Spleen (tissue), 11 donors: ENCODE results near the gene MCM8. TPM values are rescaled to one million over a fixed set of nuclear protein-coding genes. Genes with fewer than 3 reads are reported as not detected.

ENCODE experiments used
- DNase-seq: peaks from one replicate; pipeline ENCODE4 v3.0.0-alpha.2; 2020
- H3K27ac ChIP-seq, 8 donors: fragments of 200-600 bp; sonication (generic) in 7 of 8; 1 replicate in 4 of 8; 2 replicates in 4 of 8; pipeline versions ENCODE4 v1.5.0 to v1.8.0; 2016 to 2021; ENCODE audit warnings: inconsistent platforms in 4 of 8, mild to moderate bottlenecking in 4 of 8, moderate library complexity in 1 of 8
- H3K27me3 ChIP-seq, 7 donors: fragments of 200-600 bp; sonication (generic) in 6 of 7; replicated peaks in 1 of 7; 1 replicate in 4 of 7; 2 replicates in 3 of 7; pipeline versions ENCODE4 v1.5.0 to v1.8.0; 2016 to 2021; ENCODE audit warnings: inconsistent platforms in 3 of 7, mild to moderate bottlenecking in 1 of 7
- H3K36me3 ChIP-seq, 6 donors: fragments of 200-600 bp; sonication (generic) in 5 of 6; 1 replicate in 4 of 6; 2 replicates in 2 of 6; pipeline versions ENCODE4 v1.5.0 to v1.8.0; 2016 to 2021; ENCODE audit warnings: inconsistent platforms in 2 of 6
- H3K4me1 ChIP-seq, 6 donors: fragments of 200-600 bp; sonication (generic) in 5 of 6; 1 replicate in 3 of 6; 2 replicates in 3 of 6; pipeline versions ENCODE4 v1.5.0 to v1.8.0; 2016 to 2021; ENCODE audit warnings: inconsistent platforms in 3 of 6
- H3K4me3 ChIP-seq, 8 donors: fragments of 200-600 bp; sonication (generic) in 7 of 8; 1 replicate in 4 of 8; 2 replicates in 4 of 8; pipeline versions ENCODE4 v1.5.0 to v1.8.0; 2016 to 2021; ENCODE audit warnings: inconsistent platforms in 4 of 8, mild to moderate bottlenecking in 4 of 8, moderate library complexity in 2 of 8
- H3K9me3 ChIP-seq, 8 donors: fragments of 200-600 bp; sonication (generic) in 7 of 8; 1 replicate in 4 of 8; 2 replicates in 4 of 8; pipeline versions ENCODE4 v1.5.0 to v1.8.0; 2016 to 2021; ENCODE audit warnings: inconsistent platforms in 4 of 8
- POLR2A ChIP-seq, 3 donors: fragments of 450-650 bp; IDR thresholded peaks; one replicate each; pipeline ENCODE4 v1.5.1; 2017; ENCODE audit warnings: antibody characterized with exemption in 3 of 3, mild to moderate bottlenecking in 1 of 3
- POLR2AphosphoS5 ChIP-seq, 3 donors: sonication (generic); formaldehyde crosslinking; IDR thresholded peaks; one replicate each; pipeline ENCODE4 v1.5.1; 2017; ENCODE audit warnings: antibody characterized with exemption in 3 of 3
- WGBS, 5 donors: extraction: QIAGEN DNeasy Blood & Tissue Kit in 3 of 5; methylation state at CpG; one replicate each; pipeline versions ENCODE4 v1.1.5 to v1.1.7; 2013 to 2018; 5-methylcytosine and 5-hydroxymethylcytosine counted together
- intact Hi-C: fragments of 100-400 bp; cut with DNase I; formaldehyde crosslinking; loops from one replicate; pipeline ENCODE4 v1.15.0; 2023; ENCODE audit warnings: low total_unique reads
- polyA plus RNA-seq, 3 donors: library from polyadenylated mRNA; stranded (reverse); fragments of 200-250 nt; gene quantifications; one replicate each; pipeline ENCODE4 v1.2.1, GENCODE V29; 2013
- total RNA-seq, 7 donors: library from RNA; depleted of rRNA in 3 of 7; stranded (reverse); fragments of >200 nt in 3 of 7; fragmentation: NEBNext Ultra II Directional in 4 of 7; extraction: Animal tissue kit (Norgen Biotek cat#: 25700) in 4 of 7; gene quantifications; one replicate each; pipeline versions ENCODE4 v1.1.0 to v1.2.1, GENCODE V29; 2016 to 2021
- TF ChIP-seq, protein P1 (sequence below), 11 experiments: fragments of 200-600 bp in 7 of 11; fragments of 450-650 bp in 4 of 11; sonication (generic) in 4 of 11; IDR thresholded peaks in 8 of 11; conservative IDR thresholded peaks in 3 of 11; 1 replicate in 7 of 11; 2 replicates in 4 of 11; pipeline versions ENCODE4 v1.4.0 to v1.8.0; 2016 to 2021; ENCODE audit warnings: antibody characterized with exemption in 11 of 11, inconsistent platforms in 4 of 11, mild to moderate bottlenecking in 1 of 11
- donor health status: healthy with polysubstance abuse.
- donor health status: DM: no; HTN: no; CAD: no; lungs with moderate emphysema.
- donor health status: DM: no; HTN: no; CAD: no.
- donor health status: Bipolar disorder and iron deficiency.
- donor health status: healthy.
- donor health status: DM: no; HTN: no; CAD: no.
- donor health status: DM: yes; HTN: yes; CAD: no.

MCM8 gene
- total and polyA plus RNA-seq, 10 donors, result 1.7 to 7.9 (median 5.9) TPM

DNA sequence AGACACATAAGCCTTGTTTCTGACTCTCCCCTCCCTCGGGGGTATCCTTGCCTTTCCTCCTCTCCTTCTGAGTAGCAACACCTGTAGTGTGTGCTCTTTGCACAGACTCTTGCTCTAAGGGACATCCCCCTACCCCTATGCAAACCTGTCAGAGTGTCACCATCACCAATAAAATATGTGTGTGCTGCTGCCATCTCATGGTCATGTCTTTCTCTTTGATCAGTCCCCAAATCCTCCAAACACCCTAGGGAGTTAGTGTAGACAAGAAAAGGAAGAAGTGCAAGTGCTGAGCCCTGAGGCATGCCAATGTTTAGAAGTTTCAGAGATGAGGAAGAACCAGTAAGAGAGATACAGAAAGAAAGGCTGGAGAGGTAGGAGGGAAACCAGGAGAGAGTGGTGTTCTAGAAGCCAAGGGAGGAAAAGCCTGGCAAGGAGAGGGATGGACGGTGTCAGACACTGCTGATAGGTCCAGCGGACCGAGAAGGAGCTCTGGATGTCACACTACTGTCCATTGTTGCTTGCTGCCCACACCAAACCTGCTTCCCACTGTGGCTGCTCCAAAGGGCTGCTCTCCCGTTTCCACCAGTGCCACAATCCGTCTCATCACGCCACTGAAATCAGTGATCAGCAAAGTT lies 16.5 kb upstream of the MCM8 start:
- no peak for DNase-seq
- Histone ChIP-seq H3K4me1 (peaks cover 0 to 10% (median 0%) of the 10 kb centered on the region in 6 donors), H3K36me3 (peaks cover 0 to 22% (median 16%) of the 10 kb centered on the region in 6 donors), H3K27me3 (peaks cover 0 to 4% (median 0%) of the 10 kb centered on the region in 7 donors), H3K27ac (no peak overlapping the region), H3K4me3 (no peak overlapping the region), H3K9me3 (no peaks in the 10 kb centered on the region)
- 68 to 76% (median 75%) methylated on average over 7 of the region's 7 CpGs for WGBS, 5 donors
- intact Hi-C loops, result loop anchor here (10.0 kb wide), 1 partner anchor 409 kb away; no protein-coding TSS in a partner anchor
- TF ChIP-seq POLR2A (IDR thresholded peaks at IDR 0.05), result no peak
- TF ChIP-seq, protein P1, sequence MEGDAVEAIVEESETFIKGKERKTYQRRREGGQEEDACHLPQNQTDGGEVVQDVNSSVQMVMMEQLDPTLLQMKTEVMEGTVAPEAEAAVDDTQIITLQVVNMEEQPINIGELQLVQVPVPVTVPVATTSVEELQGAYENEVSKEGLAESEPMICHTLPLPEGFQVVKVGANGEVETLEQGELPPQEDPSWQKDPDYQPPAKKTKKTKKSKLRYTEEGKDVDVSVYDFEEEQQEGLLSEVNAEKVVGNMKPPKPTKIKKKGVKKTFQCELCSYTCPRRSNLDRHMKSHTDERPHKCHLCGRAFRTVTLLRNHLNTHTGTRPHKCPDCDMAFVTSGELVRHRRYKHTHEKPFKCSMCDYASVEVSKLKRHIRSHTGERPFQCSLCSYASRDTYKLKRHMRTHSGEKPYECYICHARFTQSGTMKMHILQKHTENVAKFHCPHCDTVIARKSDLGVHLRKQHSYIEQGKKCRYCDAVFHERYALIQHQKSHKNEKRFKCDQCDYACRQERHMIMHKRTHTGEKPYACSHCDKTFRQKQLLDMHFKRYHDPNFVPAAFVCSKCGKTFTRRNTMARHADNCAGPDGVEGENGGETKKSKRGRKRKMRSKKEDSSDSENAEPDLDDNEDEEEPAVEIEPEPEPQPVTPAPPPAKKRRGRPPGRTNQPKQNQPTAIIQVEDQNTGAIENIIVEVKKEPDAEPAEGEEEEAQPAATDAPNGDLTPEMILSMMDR (IDR thresholded peaks at IDR 0.05 in 8 of 11, conservative IDR thresholded peaks at IDR 0.05 in 3 of 11), result peak in 7 of 11 experiments; percentile 12 to 43 (median 33)
- no peak for TF ChIP-seq POLR2AphosphoS5 (IDR thresholded peaks at IDR 0.05)

DNA sequence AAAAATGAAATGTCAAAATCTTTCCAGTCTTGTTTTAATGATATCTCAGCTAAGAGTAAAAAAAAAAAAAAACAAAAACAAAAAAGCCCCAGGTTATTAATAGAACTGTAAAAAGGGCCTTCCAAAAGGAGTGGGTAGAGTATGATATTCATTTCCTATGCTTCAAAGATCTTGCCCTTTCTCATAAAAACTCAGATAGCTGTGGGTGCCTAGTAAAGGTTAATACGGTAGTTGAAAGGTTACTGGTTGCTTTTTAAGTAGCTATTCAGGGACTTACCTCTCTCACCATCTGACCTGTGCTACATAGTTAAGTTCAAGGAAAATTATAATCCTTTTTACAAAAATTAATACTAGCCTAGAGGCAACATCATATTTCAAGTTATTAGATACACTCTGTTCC lies 15.1 kb upstream of the MCM8 start:
- TF ChIP-seq, protein P1 (IDR thresholded peaks at IDR 0.05 in 8 of 11, conservative IDR thresholded peaks at IDR 0.05 in 3 of 11), result no peak
- no peak for TF ChIP-seq POLR2A (IDR thresholded peaks at IDR 0.05)
- TF ChIP-seq POLR2AphosphoS5 (IDR thresholded peaks at IDR 0.05), result no peak
- H3K27ac ChIP-seq, result no peak overlapping the region
- peaks cover 0 to 36% (median 30%) of the 10 kb centered on the region in 6 donors for H3K36me3 ChIP-seq
- H3K27me3 ChIP-seq, result no peaks in the 10 kb centered on the region
- H3K9me3 ChIP-seq, result no peaks in the 10 kb centered on the region
- DNase-seq, result no peak
- peaks cover 0 to 10% (median 0%) of the 10 kb centered on the region in 6 donors for H3K4me1 ChIP-seq
- intact Hi-C loops, result loop anchor here (10.0 kb wide), 1 partner anchor 411 kb away; no protein-coding TSS in a partner anchor
- 40 to 74% (median 63%) methylated on average over 1 of the region's 1 CpG for WGBS, 5 donors
- no peak overlapping the region for H3K4me3 ChIP-seq

DNA sequence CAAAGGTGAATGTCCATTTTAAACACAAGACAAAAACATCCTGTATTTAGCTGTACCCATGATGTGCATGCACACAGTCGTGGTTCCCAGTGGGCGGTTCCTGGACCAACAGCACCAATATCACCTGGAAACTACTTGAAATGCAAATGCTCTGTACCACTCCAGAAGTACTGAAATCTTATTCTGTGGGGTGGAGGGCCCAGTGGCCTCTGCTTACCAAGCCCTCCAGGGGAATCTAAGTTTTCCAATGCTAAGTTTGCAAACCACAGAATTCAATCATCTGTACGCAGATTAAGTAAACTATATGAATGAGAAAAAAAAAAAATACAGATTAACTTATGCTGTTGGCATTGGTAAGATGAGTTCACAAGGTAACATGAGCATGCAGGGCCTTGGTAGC lies 14.2 kb upstream of the MCM8 start:
- no peak overlapping the region for H3K27ac ChIP-seq
- H3K36me3 ChIP-seq, result peaks cover 5 to 45% (median 39%) of the 10 kb centered on the region in 6 donors
- DNase-seq, result no peak
- no peaks in the 10 kb centered on the region for H3K9me3 ChIP-seq
- H3K27me3 ChIP-seq, result no peaks in the 10 kb centered on the region
- peaks cover 0 to 10% (median 0%) of the 10 kb centered on the region in 6 donors for H3K4me1 ChIP-seq
- TF ChIP-seq, protein P1 (IDR thresholded peaks at IDR 0.05 in 8 of 11, conservative IDR thresholded peaks at IDR 0.05 in 3 of 11), result no peak
- TF ChIP-seq POLR2AphosphoS5 (IDR thresholded peaks at IDR 0.05), result no peak
- TF ChIP-seq POLR2A (IDR thresholded peaks at IDR 0.05), result no peak
- 76 to 89% (median 81%) methylated on average over 3 of the region's 3 CpGs for WGBS, 5 donors
- intact Hi-C loops, result loop anchor here (10.0 kb wide), 1 partner anchor 411 kb away; no protein-coding TSS in a partner anchor
- no peak overlapping the region for H3K4me3 ChIP-seq

DNA sequence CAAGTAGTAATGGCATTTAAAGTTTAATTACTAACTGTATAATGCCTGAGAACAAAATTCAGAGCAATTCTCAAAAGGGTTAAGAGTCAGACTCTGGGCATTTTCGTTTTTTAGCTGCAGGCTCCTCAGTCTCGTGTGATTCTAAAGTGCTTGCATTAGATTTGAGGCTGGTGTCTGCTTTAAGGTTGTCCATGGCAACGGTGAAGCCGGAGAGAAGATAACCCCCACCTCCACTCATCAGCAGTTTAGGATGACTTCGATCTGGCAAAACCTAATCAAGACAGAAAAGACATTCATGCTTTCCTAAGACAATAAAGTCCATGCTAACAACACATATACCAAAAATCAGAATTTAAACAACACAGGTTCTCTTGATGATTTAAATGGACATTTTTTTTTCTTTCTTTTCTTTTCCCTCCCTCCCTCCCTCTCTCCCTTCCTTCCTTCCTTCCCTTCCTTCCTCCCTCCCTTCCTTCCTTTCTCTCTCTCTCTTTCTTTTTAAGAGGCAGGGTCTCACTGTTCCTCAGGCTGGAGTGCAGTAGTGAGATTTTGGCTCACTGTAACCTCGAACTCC lies 11.9 kb upstream of the MCM8 start:
- no peak for DNase-seq
- H3K27ac ChIP-seq, result no peak overlapping the region
- H3K27me3 ChIP-seq, result no peaks in the 10 kb centered on the region
- intact Hi-C loops, result loop anchor here (10.0 kb wide), 1 partner anchor 414 kb away; no protein-coding TSS in a partner anchor
- peaks cover 0 to 9% (median 0%) of the 10 kb centered on the region in 6 donors for H3K4me1 ChIP-seq
- H3K36me3 ChIP-seq, result peaks cover 5 to 68% (median 62%) of the 10 kb centered on the region in 6 donors
- WGBS, 5 donors, result 85 to 89% (median 88%) methylated on average over 6 of the region's 6 CpGs
- no peaks in the 10 kb centered on the region for H3K9me3 ChIP-seq
- TF ChIP-seq, protein P1 (IDR thresholded peaks at IDR 0.05 in 8 of 11, conservative IDR thresholded peaks at IDR 0.05 in 3 of 11), result no peak
- TF ChIP-seq POLR2A (IDR thresholded peaks at IDR 0.05) (no peak), POLR2AphosphoS5 (IDR thresholded peaks at IDR 0.05) (no peak)
- no peak overlapping the region for H3K4me3 ChIP-seq
